Right ventricle myocardium inferior (tissue), 1 donor: Measurements from ENCODE around the gene DNMBP. TPM values are rescaled to one million over a fixed set of nuclear protein-coding genes. Genes with fewer than 3 reads are reported as not detected.
"Not testable (repeated sequence)": the region's sequence is repeated elsewhere in the genome, so short reads cannot be mapped to it uniquely, and the experiment has no call there.

Experiments
- ATAC-seq: fragments of 200-7000 bp; cut with Tn5 transposase; one replicate; pipeline ENCODE4 v1.9.1; 2020; ENCODE audit warnings: mild to moderate bottlenecking, moderate library complexity
- DNase-seq: peaks from one replicate; pipeline ENCODE4 v3.0.0; 2021; ENCODE audit errors: missing footprints
- intact Hi-C: fragments of 100-400 bp; cut with DNase I; formaldehyde crosslinking; loops from one replicate; pipeline ENCODE4 v1.11.0; 2022
- total RNA-seq: library from RNA; stranded (reverse); fragmentation: NEBNext Ultra II Directional; extraction: Animal tissue kit (Norgen Biotek cat#: 25700); gene quantifications from one replicate; pipeline ENCODE4 v1.2.1, GENCODE V29; 2021
- donor health status: DM: no; HTN: yes; CAD: no; lungs with severe emphysema.

Gene DNMBP
- total RNA-seq, 1 donor from 2014 or later = 6.6 TPM

DNA sequence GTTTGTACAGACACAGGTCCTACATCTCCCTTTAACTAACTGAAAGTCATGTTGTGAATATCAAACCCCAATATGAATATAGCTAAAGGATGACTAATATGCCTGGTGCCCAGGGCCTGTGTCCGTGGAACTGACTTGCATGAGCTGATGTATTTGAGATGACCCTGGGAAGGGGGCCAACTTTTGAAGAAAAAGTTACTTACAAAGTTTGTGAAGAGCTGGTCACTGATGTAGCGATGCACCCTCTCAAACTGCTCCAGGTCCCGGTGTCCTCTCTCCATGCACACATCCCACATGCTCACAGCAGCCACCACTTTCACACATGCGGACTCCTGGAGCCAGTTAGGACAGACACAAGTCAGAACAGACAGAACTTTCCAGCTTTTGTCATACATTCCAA lies 121.1 kb downstream of the DNMBP start:
- ATAC-seq (no peak), DNase-seq (no peak)
- intact Hi-C loops = no loop called here

DNA sequence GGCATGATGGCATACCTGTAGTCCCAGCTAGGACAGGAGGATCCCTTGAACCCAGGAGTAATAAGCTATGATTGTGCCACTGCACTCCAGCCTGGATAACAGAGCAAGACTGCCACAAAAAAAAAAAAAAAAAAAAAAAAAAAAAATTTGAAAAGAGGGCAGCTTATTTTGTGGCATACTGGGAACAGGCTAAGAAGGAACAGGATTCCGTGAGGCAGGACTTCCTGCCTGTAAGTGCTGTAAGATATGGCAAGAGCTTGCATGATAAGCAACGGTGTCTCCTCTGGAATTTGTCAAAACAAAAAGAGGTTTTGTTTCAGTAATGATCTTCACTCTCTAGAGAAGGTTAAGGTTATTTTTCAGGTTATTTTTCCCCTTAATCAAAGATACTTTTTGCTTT lies 126.2 kb downstream of the DNMBP start:
- ATAC-seq (no peak), DNase-seq (no peak)
- intact Hi-C loops = no loop called here

DNA sequence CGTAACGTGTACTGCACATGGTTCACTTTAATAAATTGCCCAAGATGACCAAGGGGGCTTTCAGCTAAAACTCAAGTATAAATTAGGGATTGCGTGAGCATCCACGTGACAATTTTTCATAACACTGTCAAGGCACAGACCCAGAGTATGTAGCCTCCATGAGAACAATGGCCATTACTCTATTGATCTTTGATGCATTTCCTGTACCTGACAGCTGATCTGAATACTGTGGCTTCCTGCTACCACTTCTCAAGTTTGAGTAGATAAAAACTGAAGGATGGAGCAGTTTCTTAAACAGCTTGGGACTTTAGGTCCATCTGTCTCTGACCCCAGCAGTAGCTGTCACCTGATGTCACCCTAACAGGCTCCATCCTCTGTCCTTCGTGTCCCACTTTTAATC lies 128.4 kb downstream of the DNMBP start:
- intact Hi-C loops = no loop called here
- ATAC-seq (no peak), DNase-seq (no peak)

DNA sequence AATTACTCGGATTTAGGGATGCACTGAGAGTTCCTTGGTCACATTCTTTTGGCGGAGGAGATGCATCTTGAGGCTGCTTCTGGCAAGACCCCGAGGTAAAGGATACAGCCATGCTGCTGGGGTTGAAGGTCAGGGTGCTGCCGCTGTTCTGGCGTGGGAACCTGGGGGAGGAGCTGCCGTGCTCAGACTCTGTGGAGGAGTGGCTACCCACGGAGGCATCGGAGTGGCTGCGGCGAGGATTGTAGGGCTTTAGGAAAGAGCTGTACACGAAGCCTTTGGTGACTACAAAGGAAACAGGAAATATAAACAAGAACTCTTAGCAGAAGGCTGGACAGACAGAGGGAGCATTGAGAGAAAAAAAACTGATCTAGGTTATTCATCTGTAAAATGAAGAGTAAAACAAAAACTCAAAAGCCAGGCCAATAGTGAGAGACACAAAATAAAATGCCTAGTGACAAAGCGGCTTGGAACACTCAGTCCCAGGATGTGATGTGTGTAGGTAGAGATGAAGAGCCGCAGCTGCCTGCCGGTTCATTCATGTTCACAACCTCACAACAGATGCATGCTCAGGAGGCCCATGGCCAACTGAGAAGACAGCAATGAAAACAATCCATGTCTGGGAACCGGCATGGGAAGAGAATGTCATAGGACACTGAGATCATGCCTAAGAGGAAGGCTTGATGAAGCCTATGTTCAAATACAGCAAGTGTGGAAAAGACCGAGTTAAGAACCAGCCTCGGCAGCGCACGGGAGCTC lies 129.5 kb downstream of the DNMBP start:
- intact Hi-C loops = no loop called here
- no peak for DNase-seq
- peak; percentile 39 for ATAC-seq

DNA sequence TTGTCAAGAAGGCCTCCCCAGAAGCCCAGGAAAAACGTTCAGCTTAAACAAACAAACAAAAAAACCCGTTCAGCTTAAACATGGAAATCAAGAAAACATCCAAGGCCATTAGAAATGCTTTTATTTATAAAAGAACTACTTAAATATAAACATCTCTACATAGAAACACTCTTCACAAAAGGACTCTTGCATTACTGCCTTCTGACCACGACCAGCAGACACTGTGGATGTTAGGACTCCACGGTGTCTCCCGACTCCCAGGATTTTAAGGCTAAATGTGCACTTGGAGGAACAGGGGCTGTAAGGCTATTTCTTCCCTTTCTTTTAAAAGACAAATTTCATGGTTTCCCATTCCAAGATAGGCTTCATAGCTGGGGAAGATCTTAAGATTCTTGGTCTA lies 134.3 kb downstream of the DNMBP start:
- DNase-seq (no peak), ATAC-seq (no peak)
- intact Hi-C loops = no loop called here

DNA sequence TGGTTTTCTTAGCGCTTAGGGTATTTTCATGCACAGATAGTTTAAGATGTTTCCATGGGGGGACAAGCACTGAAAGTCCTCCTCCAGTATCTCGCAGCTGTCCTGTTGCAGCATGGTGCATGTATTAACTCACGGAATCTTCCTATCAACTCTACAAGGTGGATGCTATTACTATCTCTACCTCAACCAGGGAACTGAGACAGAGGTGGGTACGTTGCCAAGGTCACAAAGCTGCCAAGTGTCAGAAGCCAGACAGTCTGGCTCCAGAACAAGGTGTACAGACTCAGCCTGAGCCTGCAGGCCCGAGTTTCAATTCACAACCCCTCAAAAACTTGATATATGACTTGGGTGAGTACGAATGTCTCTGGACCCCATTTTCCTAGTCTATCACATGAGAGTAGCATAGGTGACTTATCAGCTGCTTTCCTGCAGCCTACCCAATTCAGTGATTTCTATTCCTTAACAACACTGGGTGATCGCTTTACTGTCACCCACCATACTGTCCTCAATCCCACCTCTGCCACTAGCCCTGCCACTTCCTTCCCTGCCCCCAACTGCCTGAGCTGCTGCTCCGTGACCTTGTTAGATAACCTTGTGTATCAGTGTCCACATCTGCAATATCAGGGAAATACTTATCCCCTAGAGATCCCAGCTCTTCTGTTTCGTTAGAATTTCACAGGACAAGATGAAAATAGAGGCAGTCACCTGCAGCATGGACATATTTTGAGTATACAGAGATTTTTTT lies 135.2 kb downstream of the DNMBP start:
- intact Hi-C loops = no loop called here
- ATAC-seq (peak; percentile 48), DNase-seq (no peak)

DNA sequence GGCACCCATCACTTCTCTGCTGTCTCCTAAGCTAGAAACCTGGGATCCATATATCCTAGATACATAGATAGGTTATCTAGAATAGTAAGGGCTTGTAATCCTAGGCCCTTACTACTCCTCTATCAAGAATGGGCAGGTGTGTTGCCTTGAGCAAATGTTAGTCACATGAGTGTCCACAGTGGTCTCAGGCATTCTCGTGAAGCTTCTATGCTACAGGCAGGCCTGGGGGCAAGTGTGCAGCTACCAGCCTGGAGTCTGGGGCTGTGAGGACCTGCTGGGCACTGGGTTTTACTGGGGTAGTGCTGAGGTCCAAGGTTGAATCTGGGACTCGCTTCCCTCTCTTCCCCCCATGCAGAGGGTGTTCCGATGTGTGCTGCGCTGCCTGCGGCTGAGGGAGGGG lies 135.9 kb downstream of the DNMBP start:
- DNase-seq = no peak
- ATAC-seq = no peak
- intact Hi-C loops = no loop called here

DNA sequence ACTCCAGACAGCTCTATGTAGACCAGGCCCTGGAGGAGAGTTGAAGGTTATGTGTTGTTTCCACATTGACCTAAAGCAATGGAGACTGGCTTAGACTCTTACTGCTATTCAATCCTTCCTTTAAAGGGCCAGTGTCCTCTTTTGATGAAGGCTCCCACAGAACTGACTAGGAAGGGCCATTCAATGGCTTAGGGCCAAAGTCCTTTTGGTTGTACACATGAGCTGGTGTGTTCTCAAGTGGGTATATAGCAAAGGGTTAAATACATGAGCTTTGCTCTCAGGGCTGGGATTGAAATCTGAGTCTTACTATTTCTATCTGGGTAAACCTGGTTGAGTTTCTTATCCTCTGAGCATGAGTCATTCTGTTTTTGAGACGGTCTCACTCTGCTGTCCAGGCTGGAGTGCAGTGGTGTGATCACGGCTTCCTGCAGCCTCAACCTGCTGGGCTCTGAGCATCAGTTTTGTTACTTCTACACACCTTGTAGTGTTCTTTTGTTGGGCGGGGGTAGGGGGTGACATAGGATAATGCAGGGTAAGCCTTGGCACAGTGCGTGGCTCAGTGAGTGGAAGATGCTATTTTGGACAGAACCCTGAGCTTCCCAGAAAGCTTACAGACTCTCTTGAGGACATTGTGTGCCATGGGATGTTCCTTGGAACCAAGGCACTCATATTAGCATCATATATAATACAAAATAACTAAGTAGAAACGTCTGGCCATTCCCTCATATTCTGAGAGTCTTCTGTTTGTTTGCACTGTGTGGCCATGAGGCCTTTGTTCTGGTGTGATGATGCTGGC lies 137.2 kb downstream of the DNMBP start:
- ATAC-seq = no peak
- intact Hi-C loops = no loop called here
- DNase-seq = no peak

DNA sequence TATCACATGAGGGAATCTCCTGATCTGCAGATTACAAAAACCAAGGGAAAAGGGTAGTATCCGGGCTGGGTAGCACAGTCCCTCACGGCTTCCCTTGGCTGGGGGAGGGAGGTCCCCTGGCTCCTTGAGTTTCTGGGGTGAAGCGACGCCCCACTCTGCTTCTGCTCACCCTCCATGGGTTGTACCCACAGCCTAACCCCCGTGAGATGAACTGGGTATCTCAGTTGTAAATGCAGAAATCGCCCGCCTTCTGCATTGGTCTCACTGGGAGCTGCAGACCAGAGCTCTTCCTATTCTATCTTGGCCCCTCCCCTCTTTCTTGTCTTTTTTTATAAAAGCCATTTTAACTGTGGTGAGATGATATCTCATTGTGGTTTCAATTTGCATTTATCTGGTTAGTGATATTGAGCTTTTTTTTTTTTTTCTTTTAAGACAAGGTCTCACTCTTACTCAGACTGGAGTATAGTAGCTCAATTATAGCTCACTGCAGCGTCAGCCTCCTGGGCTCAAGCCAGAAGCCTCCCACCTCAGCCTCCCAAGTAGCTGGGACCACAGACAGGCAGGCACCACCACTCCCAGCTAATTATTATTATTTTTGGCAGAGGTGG lies 139.5 kb downstream of the DNMBP start:
- intact Hi-C loops = no loop called here
- ATAC-seq (no peak), DNase-seq (no peak)

DNA sequence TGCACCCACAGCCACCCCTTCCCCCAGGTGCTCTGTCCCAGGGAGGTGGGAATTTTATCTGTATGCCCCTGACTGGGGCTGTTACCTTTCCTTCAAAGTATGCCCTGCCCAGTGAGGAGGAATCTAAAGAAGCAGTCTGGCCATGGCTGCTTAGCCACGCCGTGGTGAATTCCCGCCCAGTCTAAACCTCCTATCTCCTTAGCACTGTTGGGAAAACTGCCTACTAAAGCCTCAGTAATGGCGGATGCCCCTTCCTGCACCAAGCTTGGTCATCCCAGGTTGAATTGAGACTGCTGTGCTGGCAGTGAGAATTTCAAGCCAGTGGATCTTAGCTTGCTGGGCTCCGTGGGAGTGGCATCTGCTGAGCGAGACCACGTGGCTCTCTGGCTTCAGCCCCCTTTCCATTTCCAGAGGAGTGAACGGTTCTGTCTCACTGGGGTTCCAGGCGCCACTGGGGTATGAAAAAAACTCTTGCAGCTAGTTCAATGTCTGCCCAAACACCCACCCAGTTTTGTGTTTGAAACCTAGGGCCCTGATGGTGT lies 140.1 kb downstream of the DNMBP start:
- ATAC-seq (no peak), DNase-seq (no peak)
- intact Hi-C loops = no loop called here

DNA sequence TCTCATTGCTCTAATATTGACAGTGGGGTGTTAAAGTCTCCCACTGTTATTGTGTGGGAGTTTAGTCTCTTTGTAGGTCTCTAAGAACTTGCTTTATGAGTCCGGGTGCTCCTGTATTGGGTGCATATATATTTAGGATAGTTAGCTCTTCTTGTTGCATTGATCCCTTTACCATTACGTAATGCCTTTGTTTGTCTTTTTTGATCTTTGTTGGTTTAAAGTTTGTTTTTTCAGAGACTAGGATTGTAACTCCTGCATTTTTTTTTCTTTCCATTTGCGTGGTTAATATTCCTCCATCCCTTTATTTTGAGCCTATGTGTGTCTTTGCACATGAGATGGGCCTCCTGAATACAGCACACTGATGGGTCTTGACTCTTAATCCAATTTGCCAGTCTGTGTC lies 142.5 kb downstream of the DNMBP start:
- intact Hi-C loops, ATAC-seq, DNase-seq: not testable (repeated sequence)

DNA sequence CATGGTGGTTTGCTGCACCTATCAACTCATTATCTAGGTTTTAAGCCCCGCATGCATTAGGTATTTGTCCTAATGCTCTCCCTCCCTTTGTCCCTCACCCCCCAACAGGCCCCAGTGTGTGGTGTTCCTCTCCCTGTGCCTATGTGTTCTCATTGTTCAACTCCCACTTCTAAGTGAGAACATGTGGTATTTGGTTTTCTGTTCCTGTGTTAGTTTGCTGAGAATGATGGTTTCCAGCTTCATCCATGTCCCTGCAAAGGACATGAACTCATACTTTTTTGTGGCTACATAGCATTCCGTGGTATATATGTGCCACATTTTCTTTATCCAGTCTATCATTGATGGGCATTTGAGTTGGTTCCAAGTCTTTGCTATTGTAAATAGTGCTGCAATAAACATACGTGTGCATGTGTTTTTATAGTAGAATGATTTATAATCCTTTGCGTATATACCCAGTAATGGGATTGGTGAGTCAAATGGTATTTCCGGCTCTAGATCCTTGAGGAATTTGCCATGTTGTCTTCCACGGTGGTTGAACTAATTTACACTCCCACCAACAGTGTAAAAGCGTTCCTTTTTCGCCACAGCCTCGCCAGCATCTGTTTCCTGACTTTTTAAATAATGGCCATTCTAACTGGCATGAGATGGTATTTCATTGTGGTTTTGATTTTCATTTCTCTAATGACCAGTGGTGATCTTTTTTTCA lies 146.1 kb downstream of the DNMBP start:
- ATAC-seq, intact Hi-C loops, DNase-seq: not testable (repeated sequence)

DNA sequence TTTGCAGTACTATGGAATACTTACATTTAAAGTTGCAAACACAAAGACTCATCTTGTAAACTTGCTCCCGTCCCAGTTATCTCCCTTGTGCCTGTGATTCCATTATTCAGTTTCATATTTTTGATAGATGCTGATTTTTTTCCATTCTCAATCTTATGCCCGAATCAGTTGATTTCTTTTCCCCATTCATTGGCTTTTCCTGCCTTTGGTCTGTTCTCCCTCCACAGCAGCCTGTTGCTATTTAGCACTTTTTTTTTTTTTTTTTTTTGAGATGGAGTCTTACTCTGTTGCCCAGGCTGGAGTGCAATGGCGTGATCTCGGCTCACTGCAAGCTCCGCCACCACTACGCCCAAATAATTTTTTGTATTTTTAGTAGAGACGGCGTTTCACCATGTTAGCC lies 149.3 kb downstream of the DNMBP start:
- DNase-seq (no peak), ATAC-seq (no peak)
- intact Hi-C loops = no loop called here

DNA sequence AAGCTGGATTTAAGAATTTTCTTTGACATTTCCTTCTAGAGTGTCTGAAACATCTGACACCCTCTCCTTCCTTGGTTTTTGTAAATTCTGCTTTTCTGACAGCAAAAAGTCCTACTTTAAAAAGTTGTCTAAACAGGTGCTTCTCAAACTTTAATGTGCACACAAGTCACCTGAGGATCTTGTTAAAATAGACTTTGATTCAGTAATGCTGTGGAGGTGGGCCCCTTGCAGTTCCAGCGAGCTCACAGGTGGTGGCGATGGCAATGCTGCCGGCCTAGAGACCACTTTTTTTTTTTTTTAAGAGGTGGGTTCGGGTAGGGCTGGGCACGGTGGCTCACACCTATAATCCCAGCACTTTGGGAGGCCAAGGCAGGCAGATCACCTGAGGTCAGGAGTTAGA lies 150.2 kb downstream of the DNMBP start:
- no peak for ATAC-seq
- DNase-seq = no peak
- intact Hi-C loops = no loop called here

DNA sequence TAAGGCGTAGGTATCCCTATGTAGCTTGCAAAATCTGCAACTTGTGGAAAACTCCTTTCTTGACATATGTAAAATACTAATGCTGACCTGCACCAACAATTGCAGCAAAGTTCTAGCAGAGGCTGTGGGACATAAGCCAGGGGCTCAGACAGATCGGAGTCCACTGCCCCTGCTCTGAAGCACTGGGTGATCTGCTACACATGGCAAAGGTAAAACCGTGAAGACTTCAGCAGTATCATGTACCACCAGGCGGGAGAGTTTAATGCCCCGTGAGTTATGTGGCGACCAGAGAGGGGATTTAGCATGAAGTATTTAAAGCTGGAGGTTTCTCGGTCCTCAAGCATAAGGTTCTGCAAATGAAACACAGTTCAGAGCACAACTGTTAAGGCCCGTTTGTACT lies 150.9 kb downstream of the DNMBP start:
- DNase-seq = no peak
- intact Hi-C loops = no loop called here
- no peak for ATAC-seq

DNA sequence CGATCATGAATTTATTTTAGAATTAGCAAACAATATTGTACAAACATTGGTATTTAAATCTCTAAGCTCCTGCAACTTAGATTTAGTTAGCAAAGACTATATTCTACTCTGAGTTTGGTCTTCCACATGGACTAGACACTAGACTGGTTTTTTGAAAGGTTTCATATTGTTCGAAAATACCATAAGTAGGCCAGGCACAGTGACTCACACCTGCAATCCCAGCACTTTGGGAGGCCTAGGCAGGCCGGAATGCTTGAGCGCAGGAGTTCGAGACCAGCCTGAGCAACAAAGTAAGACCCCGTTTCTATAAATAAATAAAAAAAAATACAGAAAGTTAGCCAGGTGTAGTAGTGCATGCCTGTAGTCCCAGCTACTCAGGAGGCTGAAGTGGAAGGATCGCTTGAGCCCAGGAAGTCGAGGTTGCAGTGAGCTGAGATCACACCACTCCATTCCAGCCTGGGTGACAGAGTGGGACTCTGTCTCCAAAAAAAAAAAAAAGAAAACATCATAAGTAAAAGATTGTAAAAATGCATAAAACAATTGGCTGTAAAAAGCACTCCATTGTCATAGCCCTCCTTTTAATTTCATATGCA lies 154.2 kb downstream of the DNMBP start:
- no peak for ATAC-seq
- no peak for DNase-seq
- intact Hi-C loops = loop anchor here (2.0 kb wide), 1 partner anchor 153 kb away; the partner anchor contains the start of gene DNMBP

DNA sequence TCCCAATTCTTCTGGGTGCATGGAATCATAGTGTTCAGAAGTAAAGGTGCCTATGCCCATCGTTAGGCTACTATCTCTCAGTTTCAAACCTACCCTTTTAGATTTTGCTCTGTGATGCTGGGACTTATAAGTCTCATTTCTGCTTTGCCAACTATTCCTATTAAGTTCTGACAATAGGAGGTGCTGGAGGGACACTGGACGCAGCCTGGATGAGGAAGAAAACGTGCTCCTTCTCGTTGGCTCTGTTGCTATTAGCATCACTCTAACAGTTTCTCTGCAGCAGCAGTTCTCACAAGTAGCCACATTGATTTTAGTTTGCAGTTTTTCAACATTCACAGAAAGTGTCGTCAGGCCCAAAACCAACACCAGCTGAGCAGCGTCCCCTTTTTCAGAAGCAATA lies 154.9 kb downstream of the DNMBP start:
- no peak for ATAC-seq
- intact Hi-C loops = loop anchor here (2.0 kb wide), 1 partner anchor 154 kb away; the partner anchor contains the start of gene DNMBP

DNA sequence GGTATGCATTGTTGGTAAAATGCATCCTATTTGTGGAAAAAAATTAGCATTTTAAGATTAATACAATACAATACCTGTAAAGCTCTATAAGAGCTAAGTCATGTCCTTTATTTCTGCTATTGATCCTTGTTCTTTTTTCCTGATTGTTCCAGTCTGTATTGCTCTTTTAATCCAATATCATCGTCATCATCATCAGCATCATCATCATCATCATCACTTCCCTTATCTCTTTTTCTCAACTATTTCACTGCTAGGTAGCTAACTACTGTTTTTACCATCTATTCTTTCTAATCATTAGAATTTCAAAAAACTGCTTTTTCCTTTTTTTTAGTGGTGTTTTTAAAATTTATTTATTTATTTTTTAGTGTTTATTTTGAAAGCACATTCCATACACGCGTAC lies 156.1 kb downstream of the DNMBP start:
- no peak for ATAC-seq
- intact Hi-C loops = loop anchor here (2.0 kb wide), 1 partner anchor 155 kb away; the partner anchor contains the start of gene DNMBP
- DNase-seq = no peak

More for the DNA sequence above, 154.9 kb downstream of the DNMBP start:
- DNase-seq = no peak
